ENCODE measurements around the gene CLN6. TPM values are rescaled to one million over a fixed set of nuclear protein-coding genes. Genes with fewer than 3 reads are reported as not detected.

CLN6 gene
- total and polyA plus RNA-seq, 2 of the 4 experiments (the other 2 are of a cell fraction) = 6.5 to 31.9 TPM

GRCh38 chr15:68232937-68233336 lies 3.4 kb upstream of the CLN6 start:
- no peak overlapping the region for H2BK5ac ChIP-seq (ENCODE audit: low read depth, low read length, poor library complexity, severe bottlenecking)
- TF ChIP-seq FOS (IDR thresholded peaks at IDR 0.05; ENCODE audit: low read depth, low read length) (no peak), NFE2L2 (IDR thresholded peaks at IDR 0.05; ENCODE audit: low read depth, low read length) (no peak)
- no CpG with 5 or more reads among the region's 6 CpGs for WGBS, 2 experiments (ENCODE audit: extremely low coverage in 2 of 2, insufficient read length in 1 of 2)

More at GRCh38 chr15:68232937-68233336, 3.4 kb upstream of the CLN6 start:
- no peak overlapping the region for H3K56ac ChIP-seq (ENCODE audit: extremely low read depth, insufficient read depth, low read length)
- no peak overlapping the region for H3K9ac ChIP-seq (ENCODE audit: low read depth, low read length)
- H3K9me1 ChIP-seq (ENCODE audit: insufficient read depth, low read length) = peaks cover 12% of the 10 kb centered on the region
- no peak overlapping the region for H4K8ac ChIP-seq (ENCODE audit: low read depth in 2 of 2, low read length in 2 of 2)
- no peak overlapping the region for H3K27ac ChIP-seq (ENCODE audit: insufficient read depth, low read length)
- dilution Hi-C loops (cut with HindIII; ENCODE audit: low sequenced_read_pairs, unreplicated experiment) = no loop called here
- H4K91ac ChIP-seq (ENCODE audit: insufficient read depth, low read depth, low read length) = no peak overlapping the region
- no peak overlapping the region for H2BK20ac ChIP-seq (ENCODE audit: low read depth, low read length)
- no peak overlapping the region for H2AFZ ChIP-seq (replicated peaks; ENCODE audit: low read length, poor library complexity)
- H2AK5ac ChIP-seq (ENCODE audit: low read depth, low read length) = no peak overlapping the region
- peaks cover 6% of the 10 kb centered on the region; the same call in 1 of the 2 replicates for H4K20me1 ChIP-seq (ENCODE audit: insufficient read depth, low read length)
- H3K79me1 ChIP-seq (ENCODE audit: low read depth in 1 of 2, low read length in 2 of 2) = peaks cover 6 to 12% of the 10 kb centered on the region in 2 experiments
- no peaks in the 10 kb centered on the region for H3K9me3 ChIP-seq (ENCODE audit: control insufficient read depth, insufficient read depth, low read length)
- POLR2A ChIA-PET (ENCODE audit: unreplicated experiment) = no interaction called here
- peaks cover 6% of the 10 kb centered on the region for H3K4me1 ChIP-seq (ENCODE audit: control insufficient read depth, insufficient read depth, low read length)
- H3K14ac ChIP-seq (replicated peaks; ENCODE audit: low read depth, low read length) = no peak overlapping the region
- no peak overlapping the region for H2BK120ac ChIP-seq (ENCODE audit: low read depth, low read length)
- no peak overlapping the region for H3K4me3 ChIP-seq (ENCODE audit: insufficient read depth, low read depth, low read length)
- H4K5ac ChIP-seq (ENCODE audit: low read depth, low read length) = no peak overlapping the region
- H3K27me3 ChIP-seq (ENCODE audit: control insufficient read depth, insufficient read depth, low read length) = no peaks in the 10 kb centered on the region
- in situ Hi-C loops (cut with MboI; ENCODE audit: low sequenced_read_pairs) = no loop called here
- H3K4ac ChIP-seq (ENCODE audit: low read depth, low read length) = no peak overlapping the region
- H3K36me3 ChIP-seq (ENCODE audit: control insufficient read depth, insufficient read depth, low read length) = no peaks in the 10 kb centered on the region
- intact Hi-C loops (cut with micrococcal nuclease) = no loop called here
- DNase-seq = no peak
- ATAC-seq (ENCODE audit: low read depth) = no peak
- H3K4me2 ChIP-seq (ENCODE audit: low read depth, low read length) = no peak overlapping the region
- H2BK15ac ChIP-seq (ENCODE audit: low read depth, low read length) = no peak overlapping the region
- H3K18ac ChIP-seq (ENCODE audit: low read depth, low read length) = no peak overlapping the region
- H2AK9ac ChIP-seq (replicated peaks; ENCODE audit: low read depth, low read length, poor library complexity) = no peak overlapping the region
- no peak overlapping the region for H3K23ac ChIP-seq (ENCODE audit: low read depth, low read length)
- BruUV-seq (replicated peaks) = no TSS peak
- CTCF ChIA-PET = no interaction called here
